B cell (primary cell): Measurements from ENCODE around the gene TRAF3.

ENCODE experiments used
- EZH2 ChIP-seq: IDR thresholded peaks from 2 replicates; pipeline ENCODE4 v1.6.1; 2012; ENCODE audit warnings: borderline replicate concordance, low read depth, mild to moderate bottlenecking, moderate library complexity, low read length; ENCODE audit not compliant: insufficient read depth, poor library complexity, severe bottlenecking
- TF ChIP-seq, protein P1 (sequence below): fragments of 200-600 bp; IDR thresholded peaks from one replicate; pipeline ENCODE4 v1.8.0; 2022; ENCODE audit warnings: antibody characterized with exemption, mild to moderate bottlenecking

DNA sequence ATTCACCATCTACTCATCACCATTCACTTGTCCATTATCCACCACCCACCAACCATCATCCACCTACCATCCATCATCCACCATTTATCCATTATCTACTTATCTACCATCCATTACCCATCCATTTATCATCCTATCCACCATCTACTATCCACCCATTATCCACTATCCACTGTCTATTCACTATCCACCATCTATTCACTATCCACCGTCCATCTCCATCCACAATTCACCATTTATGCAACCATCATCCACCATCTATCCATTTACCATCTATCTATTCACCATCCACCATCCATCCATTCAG, 143.7 kb downstream of the TRAF3 start:
- TF ChIP-seq, protein P1, sequence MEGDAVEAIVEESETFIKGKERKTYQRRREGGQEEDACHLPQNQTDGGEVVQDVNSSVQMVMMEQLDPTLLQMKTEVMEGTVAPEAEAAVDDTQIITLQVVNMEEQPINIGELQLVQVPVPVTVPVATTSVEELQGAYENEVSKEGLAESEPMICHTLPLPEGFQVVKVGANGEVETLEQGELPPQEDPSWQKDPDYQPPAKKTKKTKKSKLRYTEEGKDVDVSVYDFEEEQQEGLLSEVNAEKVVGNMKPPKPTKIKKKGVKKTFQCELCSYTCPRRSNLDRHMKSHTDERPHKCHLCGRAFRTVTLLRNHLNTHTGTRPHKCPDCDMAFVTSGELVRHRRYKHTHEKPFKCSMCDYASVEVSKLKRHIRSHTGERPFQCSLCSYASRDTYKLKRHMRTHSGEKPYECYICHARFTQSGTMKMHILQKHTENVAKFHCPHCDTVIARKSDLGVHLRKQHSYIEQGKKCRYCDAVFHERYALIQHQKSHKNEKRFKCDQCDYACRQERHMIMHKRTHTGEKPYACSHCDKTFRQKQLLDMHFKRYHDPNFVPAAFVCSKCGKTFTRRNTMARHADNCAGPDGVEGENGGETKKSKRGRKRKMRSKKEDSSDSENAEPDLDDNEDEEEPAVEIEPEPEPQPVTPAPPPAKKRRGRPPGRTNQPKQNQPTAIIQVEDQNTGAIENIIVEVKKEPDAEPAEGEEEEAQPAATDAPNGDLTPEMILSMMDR, result no peak
- TF ChIP-seq EZH2, result no peak
